WTC11 (cell line): ENCODE results near the gene ABCB4. TPM values are rescaled to one million over a fixed set of nuclear protein-coding genes. Genes with fewer than 3 reads are reported as not detected.

Source experiments
- ATAC-seq: fragments of 200-7000 bp; cut with Tn5 transposase; 2 replicates; pipeline ENCODE4 v1.10.0; 2021; ENCODE audit warnings: mild to moderate bottlenecking, moderate library complexity
- CTCF ChIA-PET: fragments of 300-600 bp; sonication (Branson Sonifier 250); formaldehyde crosslinking; loops from one replicate; lab custom pipeline; 2021; ENCODE audit warnings: antibody characterized with exemption; lab: Charles Lee
- POLR2A ChIA-PET: fragments of 350-600 bp; sonication (Branson Sonifier 250); formaldehyde crosslinking; loops from one replicate; lab custom pipeline; 2021; ENCODE audit warnings: antibody characterized with exemption; lab: Charles Lee
- DNase-seq: peaks from one replicate; pipeline ENCODE4 v3.0.0; 2021; ENCODE audit warnings: low spot score
- H3K27ac Mint-ChIP-seq: 2 replicates; pipeline ENCODE4 v1.8.0; 2021; ENCODE audit warnings: mixed read lengths
- H3K27me3 Mint-ChIP-seq: 2 replicates; pipeline ENCODE4 v1.8.0; 2021; ENCODE audit warnings: low read depth, mild to moderate bottlenecking, moderate library complexity, mixed read lengths
- H3K36me3 Mint-ChIP-seq: 2 replicates; pipeline ENCODE4 v1.8.0; 2021; ENCODE audit warnings: mixed read lengths
- H3K4me1 Mint-ChIP-seq: 2 replicates; pipeline ENCODE4 v1.8.0; 2022; ENCODE audit warnings: mixed read lengths
- H3K4me3 Mint-ChIP-seq: 2 replicates; pipeline ENCODE4 v1.8.0; 2021; ENCODE audit warnings: mild to moderate bottlenecking, moderate library complexity, mixed read lengths
- H3K9me3 Mint-ChIP-seq: 2 replicates; pipeline ENCODE4 v1.8.0; 2021; ENCODE audit warnings: mixed read lengths
- ATF3 ChIP-seq: sonication (generic); formaldehyde crosslinking; conservative IDR thresholded peaks from 2 replicates; pipeline ENCODE4 v1.8.1; 2022; ENCODE audit warnings: mild to moderate bottlenecking, missing genetic modification reagents
- CDX4 ChIP-seq: fragments of 250-450 bp; sonication (Bioruptor Pico); IDR thresholded peaks from 2 replicates; pipeline ENCODE4 v1.9.0; 2021; ENCODE audit warnings: moderate library complexity, mild to moderate bottlenecking, inconsistent platforms, borderline replicate concordance
- E2F4 ChIP-seq: sonication (generic); formaldehyde crosslinking; IDR thresholded peaks from 2 replicates; pipeline ENCODE4 v1.8.1; 2022; ENCODE audit warnings: low read depth, mild to moderate bottlenecking, moderate library complexity, missing genetic modification reagents, borderline replicate concordance
- FOXP1 ChIP-seq: sonication (generic); formaldehyde crosslinking; IDR thresholded peaks from 2 replicates; pipeline ENCODE4 v1.8.0; 2022; ENCODE audit warnings: missing genetic modification reagents, mild to moderate bottlenecking, moderate library complexity, borderline replicate concordance
- GTF2I ChIP-seq: fragments of 250-450 bp; sonication (Bioruptor Pico); conservative IDR thresholded peaks from 2 replicates; pipeline ENCODE4 v1.4.0; 2021; ENCODE audit warnings: mild to moderate bottlenecking
- HMGXB4 ChIP-seq: sonication (generic); formaldehyde crosslinking; IDR thresholded peaks from 2 replicates; pipeline ENCODE4 v1.8.1; 2023; ENCODE audit warnings: mild to moderate bottlenecking, moderate library complexity, missing genetic modification reagents
- IRF2 ChIP-seq: sonication (generic); formaldehyde crosslinking; IDR thresholded peaks from 2 replicates; pipeline ENCODE4 v1.8.0; 2022; ENCODE audit warnings: low read depth, missing genetic modification reagents, borderline replicate concordance
- MLX ChIP-seq: sonication (generic); formaldehyde crosslinking; IDR thresholded peaks from 2 replicates; pipeline ENCODE4 v1.8.1; 2023; ENCODE audit warnings: mild to moderate bottlenecking, missing genetic modification reagents, moderate library complexity
- MYBL2 ChIP-seq: sonication (generic); formaldehyde crosslinking; IDR thresholded peaks from 2 replicates; pipeline ENCODE4 v1.8.1; 2023; ENCODE audit warnings: mild to moderate bottlenecking, moderate library complexity, missing genetic modification reagents
- NFATC4 ChIP-seq: fragments of 250-450 bp; sonication (Bioruptor Pico); IDR thresholded peaks from 2 replicates; pipeline ENCODE4 v1.9.0; 2021; ENCODE audit warnings: mild to moderate bottlenecking
- NFYB ChIP-seq: sonication (generic); formaldehyde crosslinking; conservative IDR thresholded peaks from 2 replicates; pipeline ENCODE4 v1.8.0; 2022; ENCODE audit warnings: low read depth, missing genetic modification reagents
- NR3C1 ChIP-seq: sonication (generic); formaldehyde crosslinking; conservative IDR thresholded peaks from 2 replicates; pipeline ENCODE4 v1.8.1; 2023; ENCODE audit warnings: low read depth, mild to moderate bottlenecking, missing genetic modification reagents
- OVOL2 ChIP-seq: fragments of 250-450 bp; sonication (Bioruptor Pico); IDR thresholded peaks from 2 replicates; pipeline ENCODE4 v1.9.0; 2021; ENCODE audit warnings: mild to moderate bottlenecking, borderline replicate concordance
- SMAD3 ChIP-seq: sonication (generic); formaldehyde crosslinking; IDR thresholded peaks from 2 replicates; pipeline ENCODE4 v1.8.0; 2022; ENCODE audit warnings: missing genetic modification reagents, mild to moderate bottlenecking, borderline replicate concordance
- SP1 ChIP-seq: sonication (generic); formaldehyde crosslinking; conservative IDR thresholded peaks from 2 replicates; pipeline ENCODE4 v1.8.1; 2022; ENCODE audit warnings: missing genetic modification reagents
- TCF7 ChIP-seq: sonication (generic); formaldehyde crosslinking; IDR thresholded peaks from 2 replicates; pipeline ENCODE4 v1.8.0; 2022; ENCODE audit warnings: mild to moderate bottlenecking, low read depth, missing genetic modification reagents, moderate library complexity
- TEAD4 ChIP-seq: sonication (generic); formaldehyde crosslinking; IDR thresholded peaks from 2 replicates; pipeline ENCODE4 v1.8.0; 2022; ENCODE audit warnings: mild to moderate bottlenecking, missing genetic modification reagents
- USF1 ChIP-seq: sonication (generic); formaldehyde crosslinking; IDR thresholded peaks from 2 replicates; pipeline ENCODE4 v1.8.0; 2022; ENCODE audit warnings: mild to moderate bottlenecking, missing genetic modification reagents
- ZNF121 ChIP-seq: sonication (generic); formaldehyde crosslinking; IDR thresholded peaks from 2 replicates; pipeline ENCODE4 v1.8.0; 2023; ENCODE audit warnings: missing genetic modification reagents
- ZNF423 ChIP-seq: fragments of 250-450 bp; sonication (Bioruptor Pico); IDR thresholded peaks from 2 replicates; pipeline ENCODE4 v2.1.2; 2022; ENCODE audit warnings: mild to moderate bottlenecking, moderate library complexity
- total RNA-seq: library from RNA; stranded (reverse); gene quantifications from 3 replicates; pipeline ENCODE4 v1.2.3, GENCODE V29; 2021
- TF ChIP-seq, protein P1 (sequence below): sonication (generic); formaldehyde crosslinking; IDR thresholded peaks from 2 replicates; pipeline ENCODE4 v1.8.1; 2023; ENCODE audit warnings: mild to moderate bottlenecking, missing genetic modification reagents, moderate library complexity
- TF ChIP-seq, protein P2 (sequence below): sonication (generic); formaldehyde crosslinking; IDR thresholded peaks from 2 replicates; pipeline ENCODE4 v1.8.1; 2022; ENCODE audit warnings: mild to moderate bottlenecking, missing genetic modification reagents, moderate library complexity, borderline replicate concordance

ABCB4 gene
- total RNA-seq, 1 experiment from 2014 or later = 1.2 TPM

GRCh38 chr7:87459941-87460340 is 15.5 kb downstream of the ABCB4 start (continued):
- TF ChIP-seq ATF3 (CRISPR knock-in tag) (no peak), GTF2I (CRISPR knock-in tag) (no peak), HMGXB4 (CRISPR knock-in tag) (no peak), CDX4 (CRISPR knock-in tag) (no peak), USF1 (CRISPR knock-in tag) (no peak), MYBL2 (CRISPR knock-in tag) (no peak), ZNF423 (CRISPR knock-in tag) (no peak), FOXP1 (CRISPR knock-in tag) (no peak), E2F4 (CRISPR knock-in tag) (no peak), ZNF121 (no peak), OVOL2 (no peak), NR3C1 (CRISPR knock-in tag) (no peak), TCF7 (CRISPR knock-in tag) (no peak)

- CTCF ChIA-PET = no interaction called here
- no peak overlapping the region for H3K27ac Mint-ChIP-seq
- ATAC-seq (no peak), DNase-seq (no peak)
- no peaks in the 10 kb centered on the region for H3K9me3 Mint-ChIP-seq
- H3K27me3 Mint-ChIP-seq = no peaks in the 10 kb centered on the region
- no peaks in the 10 kb centered on the region for H3K36me3 Mint-ChIP-seq
- peaks cover 12% of the 10 kb centered on the region for H3K4me1 Mint-ChIP-seq
- no peak overlapping the region for H3K4me3 Mint-ChIP-seq
- TF ChIP-seq MLX (CRISPR knock-in tag) = no peak
- TF ChIP-seq NFYB (CRISPR knock-in tag) = no peak
- TF ChIP-seq, protein P1, sequence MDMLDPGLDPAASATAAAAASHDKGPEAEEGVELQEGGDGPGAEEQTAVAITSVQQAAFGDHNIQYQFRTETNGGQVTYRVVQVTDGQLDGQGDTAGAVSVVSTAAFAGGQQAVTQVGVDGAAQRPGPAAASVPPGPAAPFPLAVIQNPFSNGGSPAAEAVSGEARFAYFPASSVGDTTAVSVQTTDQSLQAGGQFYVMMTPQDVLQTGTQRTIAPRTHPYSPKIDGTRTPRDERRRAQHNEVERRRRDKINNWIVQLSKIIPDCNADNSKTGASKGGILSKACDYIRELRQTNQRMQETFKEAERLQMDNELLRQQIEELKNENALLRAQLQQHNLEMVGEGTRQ = no peak
- no peak for TF ChIP-seq ZNF121
- POLR2A ChIA-PET = no interaction called here
These were observed 17.3 kb downstream of the ABCB4 start for GRCh38 chr7:87458148-87458547.

GRCh38 chr7:87456247-87456646 is 19.2 kb downstream of the ABCB4 start:
- no peaks in the 10 kb centered on the region for H3K36me3 Mint-ChIP-seq
- no peaks in the 10 kb centered on the region for H3K27me3 Mint-ChIP-seq
- H3K4me3 Mint-ChIP-seq = no peak overlapping the region
- ATAC-seq (peak; percentile 41; the same call in 1 of the 2 replicates), DNase-seq (no peak)
- no peaks in the 10 kb centered on the region for H3K9me3 Mint-ChIP-seq
- POLR2A ChIA-PET = no interaction called here
- TF ChIP-seq TCF7 (CRISPR knock-in tag) = no peak
- no peak for TF ChIP-seq SMAD3 (CRISPR knock-in tag)
- TF ChIP-seq TEAD4 (CRISPR knock-in tag) = no peak
- TF ChIP-seq NFATC4 (CRISPR knock-in tag) = no peak
- TF ChIP-seq, protein P2, sequence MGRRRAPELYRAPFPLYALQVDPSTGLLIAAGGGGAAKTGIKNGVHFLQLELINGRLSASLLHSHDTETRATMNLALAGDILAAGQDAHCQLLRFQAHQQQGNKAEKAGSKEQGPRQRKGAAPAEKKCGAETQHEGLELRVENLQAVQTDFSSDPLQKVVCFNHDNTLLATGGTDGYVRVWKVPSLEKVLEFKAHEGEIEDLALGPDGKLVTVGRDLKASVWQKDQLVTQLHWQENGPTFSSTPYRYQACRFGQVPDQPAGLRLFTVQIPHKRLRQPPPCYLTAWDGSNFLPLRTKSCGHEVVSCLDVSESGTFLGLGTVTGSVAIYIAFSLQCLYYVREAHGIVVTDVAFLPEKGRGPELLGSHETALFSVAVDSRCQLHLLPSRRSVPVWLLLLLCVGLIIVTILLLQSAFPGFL (CRISPR knock-in tag) = no peak
- TF ChIP-seq SP1 (CRISPR knock-in tag) = no peak
- no peak for TF ChIP-seq IRF2 (CRISPR knock-in tag)
- no peak overlapping the region for H3K27ac Mint-ChIP-seq
- CTCF ChIA-PET = interaction anchor here (2.1 kb wide), 1 partner anchor 9 kb away, joined by 6 read pairs; no protein-coding TSS in a partner anchor
- peaks cover 12% of the 10 kb centered on the region for H3K4me1 Mint-ChIP-seq
